Measurements from ENCODE around the gene RHOF.

RHOF gene

DNA sequence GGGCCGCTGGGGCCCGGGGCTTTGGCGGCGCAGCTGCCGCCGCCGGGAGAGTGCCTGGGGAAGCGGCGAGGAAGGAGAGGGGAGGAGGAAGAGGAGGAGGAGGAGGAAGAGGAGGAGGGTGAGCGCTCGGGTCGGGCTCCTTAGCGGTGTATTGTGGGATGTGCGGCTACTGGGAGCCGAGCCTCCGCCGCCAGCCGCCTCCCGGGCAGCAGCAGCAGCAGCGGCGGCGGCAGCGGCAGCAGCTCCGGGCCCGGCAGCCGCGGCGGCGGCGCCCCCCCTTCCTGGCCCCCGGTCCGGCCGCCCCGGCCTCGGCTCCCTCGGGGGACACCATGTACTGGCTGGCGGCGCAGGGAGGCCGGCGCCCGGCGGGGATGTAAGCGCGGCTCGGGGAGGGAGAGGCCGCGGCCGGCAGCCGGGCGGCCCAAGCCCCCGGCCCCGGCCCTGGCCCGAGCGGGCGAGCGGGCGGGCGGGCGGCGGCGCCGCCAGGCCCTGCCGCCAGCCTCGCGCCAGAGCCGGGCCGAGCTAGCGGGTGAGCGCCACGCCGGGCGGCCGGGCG, 10.5 kb upstream of the RHOF start, which contains the start of gene SETD1B:
TSS of gene SETD1B (plus strand) at position 149 of the 556 bp plus-strand sequence. CDS start 729 bp downstream, outside the sequence.
- peak; percentile 78 for DNase-seq

GRCh38 chr12:121802843-121803698, 9.6 kb upstream of the RHOF start:
- peak; percentile 90 for DNase-seq

GRCh38 chr12:121802485-121802842, 9.0 kb upstream of the RHOF start:
- no peak for DNase-seq

DNA sequence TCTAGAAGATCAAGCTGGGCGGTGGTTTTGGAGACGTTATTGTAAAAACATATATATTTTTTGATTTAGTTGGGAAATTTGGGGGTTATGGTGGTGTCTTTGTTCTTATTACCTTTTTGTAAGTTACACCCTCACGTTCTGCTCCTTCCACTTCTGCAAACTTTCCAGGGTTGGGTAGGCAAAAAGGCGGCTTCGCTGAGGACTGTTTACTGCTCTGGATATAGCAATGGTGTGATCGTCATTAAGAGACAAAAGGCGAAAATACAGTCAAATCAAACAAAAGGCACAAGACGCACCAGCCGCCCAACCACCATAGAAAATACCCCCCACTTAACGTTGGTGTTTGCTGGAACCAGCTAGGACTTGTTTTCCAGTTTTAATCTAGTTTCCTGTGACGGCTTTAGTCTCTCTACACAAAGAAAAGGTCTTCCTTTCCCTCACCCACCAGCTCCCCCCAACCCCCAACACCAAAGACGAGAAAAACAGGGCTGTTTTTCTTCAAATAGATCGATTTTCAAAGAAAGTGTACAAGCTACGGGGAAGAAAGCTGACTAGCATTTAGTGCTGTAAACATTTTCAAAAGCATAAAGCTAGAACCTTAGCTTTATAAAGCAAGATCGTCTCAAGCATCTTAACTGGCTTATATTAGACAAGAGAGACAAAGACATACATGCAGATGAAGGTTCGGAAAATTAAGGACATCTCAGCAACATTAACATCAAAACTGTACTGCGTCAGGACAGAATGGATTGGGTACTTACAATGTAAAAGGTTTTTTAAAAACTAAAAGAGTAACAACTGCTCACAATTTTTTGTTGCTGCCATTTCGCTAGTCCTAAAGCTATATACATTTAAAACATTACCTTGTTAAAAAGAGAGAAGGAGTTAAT, 8.4 kb upstream of the RHOF start:
- DNase-seq, result no peak

DNA sequence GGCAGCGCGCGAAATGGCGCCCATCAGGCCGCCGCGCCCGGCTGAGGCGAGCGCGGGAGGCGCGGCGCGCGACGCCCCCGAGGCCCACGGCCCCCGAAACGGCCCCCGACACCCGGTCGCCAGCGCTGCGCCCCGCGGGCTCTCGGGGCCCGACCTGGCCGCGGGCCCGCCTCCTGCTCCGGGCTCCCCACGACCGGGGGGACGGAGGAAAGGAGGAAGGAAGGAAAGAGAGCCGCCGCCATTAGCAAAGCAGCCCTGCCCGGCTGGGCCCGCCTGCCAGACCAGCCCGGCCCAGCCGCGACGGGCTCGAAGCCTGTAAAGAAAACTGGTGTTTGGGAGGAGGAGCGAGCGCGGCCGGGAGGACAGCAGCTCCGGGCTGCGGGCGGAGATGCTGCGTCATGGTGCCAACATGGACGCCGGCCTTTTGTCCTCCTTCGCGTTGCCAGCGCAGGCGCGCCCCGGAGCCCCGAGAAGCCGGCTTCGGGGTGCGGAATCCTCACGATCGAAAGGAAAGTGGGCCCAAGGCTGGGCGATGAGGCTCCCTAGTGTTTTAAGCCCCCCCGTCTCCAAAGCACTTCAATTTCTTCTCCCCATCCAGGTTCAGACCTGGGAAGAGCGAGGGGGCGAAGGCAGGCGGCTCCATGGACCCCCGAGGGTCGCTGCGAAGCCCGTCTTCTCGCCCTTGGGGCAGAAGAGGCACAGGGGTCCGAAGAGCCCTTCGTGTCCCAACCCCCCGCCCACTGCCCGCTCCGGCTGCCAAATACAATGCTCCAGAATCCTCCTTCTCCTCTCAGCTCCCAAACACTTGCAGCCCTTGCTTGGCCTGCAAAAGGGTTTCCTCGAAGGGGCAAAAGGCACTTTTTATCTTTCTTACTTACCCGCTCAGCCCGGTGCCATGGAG, 7.5 kb upstream of the RHOF start:
- peak; percentile 77 for DNase-seq

GRCh38 chr12:121799842-121800693, 6.6 kb upstream of the RHOF start:
- peak; percentile 91 for DNase-seq

- DNase-seq, result peak; percentile 68
Observed at GRCh38 chr12:121799156-121799841, 5.8 kb upstream of the RHOF start.

- DNase-seq, result no peak
Observed at GRCh38 chr12:121798787-121799155, 5.3 kb upstream of the RHOF start.

- peak; percentile 3 for DNase-seq
Observed at GRCh38 chr12:121797937-121798786, 4.7 kb upstream of the RHOF start.

DNA sequence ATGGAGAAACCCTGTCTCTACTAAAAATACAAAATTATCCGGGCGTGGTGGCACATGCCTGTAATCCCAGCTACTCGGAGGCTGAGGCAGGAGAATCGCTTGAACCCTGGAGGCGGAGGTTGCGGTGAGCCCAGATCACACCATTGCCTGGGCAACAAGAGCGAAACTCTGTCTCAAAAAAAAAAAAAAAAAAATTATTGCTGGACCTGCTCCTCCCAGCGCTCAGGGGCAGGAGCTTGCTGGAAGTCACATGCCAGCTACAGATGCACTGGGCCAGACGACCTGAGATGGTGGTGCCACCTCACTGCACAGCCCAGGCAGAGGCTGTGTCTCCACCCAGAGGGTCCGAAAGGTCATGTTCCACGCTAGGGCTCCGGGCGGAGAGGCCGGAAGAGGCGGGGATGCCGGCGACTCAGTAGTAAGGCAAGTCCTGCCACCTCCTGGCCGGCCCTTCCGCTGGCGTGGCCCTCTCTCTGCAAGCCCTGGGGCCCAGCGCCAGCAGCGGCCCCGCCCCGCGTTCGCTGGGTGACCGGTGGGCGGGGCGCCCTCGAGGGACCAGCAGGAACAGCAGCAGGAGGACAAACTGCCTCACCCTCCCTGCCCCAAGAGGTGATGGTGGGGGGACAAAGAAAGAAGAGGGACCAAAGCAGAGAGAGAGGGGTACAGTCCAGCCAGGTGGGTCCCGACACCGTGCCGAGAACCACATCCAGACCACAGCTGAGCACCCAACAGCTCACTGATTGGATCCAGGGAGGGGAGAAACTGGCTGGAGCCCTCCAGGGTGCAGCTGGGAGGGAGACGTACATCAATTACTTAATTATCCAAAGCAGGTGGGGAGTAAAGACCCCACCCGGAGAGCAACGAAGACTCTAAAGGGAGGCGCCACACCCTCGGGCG, 3.6 kb upstream of the RHOF start:
- no peak for DNase-seq

GRCh38 chr12:121795034-121795968, 1.8 kb upstream of the RHOF start:
- DNase-seq, result peak; percentile 88

DNA sequence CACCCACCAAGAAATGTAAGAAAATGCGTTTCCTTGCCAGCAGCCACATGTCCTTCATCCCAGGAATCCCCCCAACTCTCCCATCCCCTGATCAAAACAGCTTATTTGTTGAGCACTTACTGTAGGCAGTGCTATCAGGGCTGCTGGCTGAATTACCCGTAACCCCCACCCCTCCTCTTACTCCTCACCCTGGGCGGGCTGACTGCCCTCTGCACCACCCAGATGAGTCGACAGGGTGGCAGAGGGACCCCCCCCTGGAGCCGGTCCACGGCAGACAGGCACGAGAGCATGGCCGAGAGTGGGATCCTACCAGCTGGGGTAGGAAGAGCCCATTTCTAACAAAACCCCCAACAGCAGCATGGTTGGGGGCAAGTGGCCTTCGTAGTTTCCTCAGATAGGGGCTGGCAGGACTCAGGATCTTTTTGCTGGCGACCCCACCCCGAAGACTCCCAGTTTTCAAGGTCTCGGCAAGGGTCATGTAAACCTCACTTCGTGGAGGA, 1.1 kb upstream of the RHOF start:
- peak; percentile 58 for DNase-seq

DNA sequence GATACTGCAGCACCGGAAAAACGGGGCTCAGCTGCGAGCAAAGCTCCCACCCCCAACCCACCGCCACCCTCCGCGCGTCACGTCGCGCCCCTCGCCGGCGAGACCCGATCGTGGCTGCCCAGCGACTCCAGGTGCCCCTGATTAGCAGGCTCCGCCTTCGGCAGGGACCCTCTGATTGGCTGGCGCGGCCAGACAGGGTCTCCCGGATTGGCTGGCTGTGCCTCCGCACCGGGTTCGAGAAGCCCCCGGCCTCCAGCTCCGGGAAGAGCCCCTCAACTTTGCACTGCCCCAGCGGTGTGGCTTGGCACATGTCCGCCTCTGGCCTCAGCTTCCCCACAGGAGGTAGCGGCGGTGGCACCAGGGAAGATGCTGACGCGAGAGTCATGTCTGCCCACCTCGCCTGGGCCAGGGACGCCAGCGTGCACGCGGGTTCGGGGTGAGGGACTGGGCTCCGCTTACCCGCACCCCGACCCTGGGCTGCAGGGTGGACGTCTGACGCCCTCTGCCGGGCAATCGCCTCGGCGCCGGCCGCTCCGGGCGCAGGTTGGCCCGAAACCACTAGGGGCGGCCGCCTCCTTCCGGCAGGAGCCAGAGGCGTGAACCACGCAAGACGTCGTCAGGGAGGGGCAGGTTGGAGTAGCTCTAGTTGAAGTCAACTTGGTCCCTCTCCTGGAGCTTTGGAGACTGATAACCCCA, 498 bp upstream of the RHOF start:
- peak; percentile 96 for DNase-seq

DNA sequence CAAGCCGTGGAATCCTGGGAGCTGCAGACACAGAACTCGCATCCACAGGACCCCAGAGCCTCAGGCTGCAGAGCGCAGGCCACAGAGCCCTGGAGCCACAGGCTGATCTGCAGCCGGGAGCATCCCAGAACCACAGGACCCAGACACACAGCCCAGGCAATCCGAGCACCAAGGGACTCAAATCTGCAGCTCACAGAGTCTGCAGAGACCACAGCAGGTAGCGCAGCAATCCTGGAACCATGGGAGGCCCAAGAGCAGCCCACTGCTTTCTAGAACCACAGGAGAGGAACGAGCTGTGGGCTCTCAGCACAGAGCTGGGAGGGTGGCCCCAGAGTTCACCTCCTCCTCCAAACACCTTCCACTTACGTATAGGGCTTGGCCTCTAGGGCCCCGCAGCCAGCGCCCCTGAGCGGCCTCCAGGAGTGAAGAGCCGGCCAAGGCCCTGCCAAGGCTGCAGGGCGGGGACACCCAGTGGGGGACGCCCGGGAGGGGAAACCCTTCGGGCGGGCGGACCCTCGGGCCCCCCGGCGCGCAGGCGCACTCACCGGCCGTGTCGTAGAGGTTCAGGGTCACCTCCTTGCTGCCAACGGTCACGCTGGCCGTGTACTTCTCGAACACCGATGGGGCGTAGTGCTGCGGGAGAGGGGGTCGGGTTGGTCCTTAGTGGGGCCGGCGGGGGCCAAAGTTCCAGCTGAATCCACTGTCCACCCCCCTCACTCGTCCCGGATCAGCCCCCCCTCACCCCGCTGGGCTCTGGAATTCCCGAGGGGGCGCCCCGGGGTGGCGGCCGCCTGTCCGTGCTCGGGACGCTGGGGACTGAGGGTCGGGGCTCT, 665 bp downstream of the RHOF start:
- peak; percentile 71 for DNase-seq

DNA sequence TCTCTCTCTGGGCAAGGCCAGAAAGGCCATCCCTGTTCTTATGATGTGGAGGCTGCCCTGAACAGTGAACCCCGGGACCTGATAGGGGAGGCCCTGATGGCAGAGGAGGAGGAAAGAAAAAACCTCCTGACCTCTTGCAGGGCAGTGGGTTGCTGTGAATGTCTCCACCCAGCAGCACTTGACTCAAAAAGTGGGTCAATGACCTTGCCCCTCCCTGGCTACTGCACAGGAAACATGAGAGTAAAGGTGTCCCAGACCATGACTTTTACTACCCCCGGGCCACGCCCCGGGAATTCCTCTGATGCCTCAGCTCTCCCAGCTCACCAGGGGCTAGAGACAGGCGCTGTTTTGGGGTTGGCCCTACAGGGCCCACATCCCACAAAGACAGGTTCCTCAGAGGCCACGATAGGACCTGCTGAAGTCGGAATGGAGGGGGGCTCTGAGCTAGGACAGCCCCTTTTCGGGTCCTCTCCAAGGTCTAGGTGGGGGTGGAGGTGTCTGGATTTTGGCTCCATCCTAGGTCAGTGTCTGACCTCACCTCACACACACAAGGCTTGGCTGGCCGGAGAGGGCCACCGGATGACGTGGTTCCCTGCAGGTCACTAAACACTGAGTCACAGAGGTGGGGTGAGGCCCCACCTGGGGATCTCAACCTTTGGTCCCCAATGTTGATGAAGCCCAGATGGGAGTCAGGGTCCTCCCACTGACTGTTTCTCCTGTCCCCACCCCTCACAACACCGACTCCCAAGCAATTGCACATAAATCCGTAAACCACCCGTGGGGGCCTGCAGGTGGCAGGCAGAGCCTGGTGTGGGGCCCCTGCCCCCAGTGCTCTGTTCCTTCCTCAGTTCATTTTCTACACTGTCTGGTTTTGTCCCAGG, 1.6 kb downstream of the RHOF start:
- DNase-seq, result peak; percentile 62

Data from stimulated activated CD4-positive, alpha-beta T cell treated with anti-CD3 and anti-CD28 coated beads, Interleukin-15, amount 100 ng/mL, for 24 hours (primary cell).